HCT116 (cell line): Measurements from ENCODE around the gene CDC45. TPM values are rescaled to one million over a fixed set of nuclear protein-coding genes. Genes with fewer than 3 reads are reported as not detected.

Experiments used
- ATAC-seq: fragments of 200-7000 bp; cut with Tn5 transposase; 2 replicates; pipeline ENCODE4 v1.9.1; 2020; ENCODE audit warnings: mild to moderate bottlenecking, moderate library complexity
- BruUV-seq: library from RNA; stranded (reverse); fragments of 400-500 nt; replicated peaks from 2 replicates; lab custom pipeline; 2021; lab: Mats Ljungman, UMichigan
- CTCF ChIA-PET: fragments of 300-600 bp; sonication (Branson Sonifier 250); formaldehyde crosslinking; loops from one replicate; lab custom pipeline; 2021; ENCODE audit warnings: antibody characterized with exemption; lab: Charles Lee
- POLR2A ChIA-PET: fragments of 300-600, 350-600 bp; sonication (Branson Sonifier 250); formaldehyde crosslinking; loops from one replicate; lab custom pipeline; 2021; ENCODE audit warnings: antibody characterized with exemption; lab: Charles Lee
- RAD21 ChIA-PET, 2 experiments: fragments of 300-600 bp; sonication (Branson Sonifier 250); formaldehyde crosslinking; loops; one replicate each; lab custom pipeline; 2023; ENCODE audit warnings: low total read pairs in 2 of 2; ENCODE audit not compliant: uncharacterized antibody in 2 of 2, unreplicated experiment in 2 of 2, low non-redundant PET in 1 of 2; lab: Charles Lee
- DNase-seq: peaks from one replicate; pipeline ENCODE4 v3.0.0-alpha.2; 2010; ENCODE audit warnings: low read depth, low spot score
- H2AFZ ChIP-seq: fragments of 200-600 bp; shearing (Covaris generic), sonication (generic); 2 replicates; pipeline ENCODE4 v1.6.1; 2017; ENCODE audit warnings: low read depth, mixed run types, mixed read lengths, antibody characterized with exemption, low read length; ENCODE audit not compliant: poor library complexity, severe bottlenecking
- H3K27ac ChIP-seq: 2 replicates; pipeline ENCODE4 v1.5.1; 2012; ENCODE audit warnings: low read depth, low read length
- H3K27me3 ChIP-seq: fragments of 200-600 bp; sonication (generic); 2 replicates; pipeline ENCODE4 v1.6.1; 2016; ENCODE audit warnings: mixed run types, low read length, mixed read lengths; ENCODE audit not compliant: insufficient read depth
- H3K36me3 ChIP-seq, 2 experiments: fragments of 200-500 bp in 1 of 2; fragments of 200-600 bp in 1 of 2; sonication (Bioruptor generic) in 1 of 2; sonication (generic) in 1 of 2; 2 replicates each; pipeline versions ENCODE4 v1.5.1 to v1.6.1; 2014 to 2016; ENCODE audit warnings: low read length in 2 of 2, inconsistent platforms in 1 of 2, mixed read lengths in 1 of 2, mixed run types in 1 of 2; ENCODE audit not compliant: insufficient read depth in 2 of 2, control insufficient read depth in 1 of 2
- H3K4me1 ChIP-seq, 2 experiments: fragments of 200-600 bp in 1 of 2; sonication (generic) in 1 of 2; 2 replicates each; pipeline versions ENCODE4 v1.5.1 to v1.6.1; 2012 to 2017; ENCODE audit warnings: low read length in 2 of 2, inconsistent platforms in 1 of 2, mild to moderate bottlenecking in 1 of 2, mixed read lengths in 1 of 2, mixed run types in 1 of 2, moderate library complexity in 1 of 2; ENCODE audit not compliant: insufficient read depth in 2 of 2, control insufficient read depth in 1 of 2
- H3K4me2 ChIP-seq: fragments of 200-600 bp; sonication (generic); 2 replicates; pipeline ENCODE4 v1.6.1; 2017; ENCODE audit warnings: mixed run types, low read length, mixed read lengths
- H3K4me3 ChIP-seq, 2 experiments: fragments of 200-600 bp in 1 of 2; sonication (generic) in 1 of 2; replicated peaks in 1 of 2; 2 replicates each; pipeline ENCODE4 v1.5.1; 2011 to 2016; ENCODE audit warnings: low read length in 2 of 2, control low read depth in 1 of 2, low read depth in 1 of 2, mild to moderate bottlenecking in 1 of 2, mixed read lengths in 1 of 2, mixed run types in 1 of 2
- H3K79me2 ChIP-seq: fragments of 200-600 bp; sonication (generic); 2 replicates; pipeline ENCODE4 v1.6.1; 2017; ENCODE audit warnings: mild to moderate bottlenecking, mixed run types, low read length, moderate library complexity, mixed read lengths; ENCODE audit not compliant: insufficient read depth
- H3K9ac ChIP-seq: fragments of 200-600 bp; sonication (generic); 2 replicates; pipeline ENCODE4 v1.6.1; 2016; ENCODE audit warnings: low read length, mixed read lengths
- H3K9me2 ChIP-seq: fragments of 200-600 bp; sonication (generic), shearing (Covaris generic); 2 replicates; pipeline ENCODE4 v1.6.1; 2017; ENCODE audit warnings: mixed run types, mild to moderate bottlenecking, moderate library complexity; ENCODE audit not compliant: insufficient read depth
- H3K9me3 ChIP-seq, 2 experiments: fragments of 200-500 bp in 1 of 2; fragments of 200-600 bp in 1 of 2; sonication (Bioruptor generic) in 1 of 2; sonication (generic) in 1 of 2; 2 replicates each; pipeline ENCODE4 v1.6.1; 2014 to 2017; ENCODE audit warnings: low read length in 2 of 2, mixed read lengths in 2 of 2, inconsistent platforms in 1 of 2, low read depth in 1 of 2, mild to moderate bottlenecking in 1 of 2, mixed run types in 1 of 2, moderate library complexity in 1 of 2; ENCODE audit not compliant: control insufficient read depth in 1 of 2, insufficient read depth in 1 of 2
- H4K20me1 ChIP-seq: fragments of 200-600 bp; sonication (generic), shearing (Covaris generic); 2 replicates; pipeline ENCODE4 v1.6.1; 2017; ENCODE audit warnings: mixed run types, mild to moderate bottlenecking, moderate library complexity; ENCODE audit not compliant: insufficient read depth
- CTCF ChIP-seq, 3 experiments: fragments of 200-600 bp in 1 of 3; sonication (generic) in 1 of 3; IDR thresholded peaks in 2 of 3; conservative IDR thresholded peaks in 1 of 3; 2 replicates each; pipeline ENCODE4 v1.5.1; 2012 to 2017; ENCODE audit warnings: low read depth in 2 of 3, low read length in 2 of 3, antibody characterized with exemption in 1 of 3, borderline replicate concordance in 1 of 3, control low read depth in 1 of 3, mild to moderate bottlenecking in 1 of 3, mixed read lengths in 1 of 3, mixed run types in 1 of 3, moderate library complexity in 1 of 3; ENCODE audit not compliant: insufficient read depth in 1 of 3
- EGR1 ChIP-seq: IDR thresholded peaks from 2 replicates; pipeline ENCODE4 v1.6.1; 2012; ENCODE audit warnings: low read depth
- EZH2phosphoT487 ChIP-seq: fragments of 200-600 bp; IDR thresholded peaks from 2 replicates; pipeline ENCODE4 v1.6.1; 2018; ENCODE audit warnings: antibody characterized with exemption, borderline replicate concordance
- JUND ChIP-seq: IDR thresholded peaks from 2 replicates; pipeline ENCODE4 v1.6.1; 2012
- MAX ChIP-seq: IDR thresholded peaks from 2 replicates; pipeline ENCODE4 v1.6.1; 2012
- POLR2AphosphoS5 ChIP-seq: IDR thresholded peaks from 2 replicates; pipeline ENCODE4 v1.6.1; 2011; ENCODE audit warnings: mild to moderate bottlenecking, low read depth, low read length, moderate library complexity
- REST ChIP-seq: IDR thresholded peaks from 2 replicates; pipeline ENCODE4 v1.6.1; 2012; ENCODE audit warnings: low read depth
- SP1 ChIP-seq: IDR thresholded peaks from 2 replicates; pipeline ENCODE4 v1.6.1; 2012; ENCODE audit warnings: low read depth
- TCF7L2 ChIP-seq: IDR thresholded peaks from 2 replicates; pipeline ENCODE4 v1.7.0; 2011; ENCODE audit warnings: borderline replicate concordance, inconsistent platforms; ENCODE audit not compliant: insufficient read depth, insufficient read length; ENCODE audit errors: extremely low read depth
- intact Hi-C: fragments of 100-400 bp; cut with micrococcal nuclease; formaldehyde crosslinking; loops from 2 replicates; pipeline ENCODE4 v1.10.0; 2022
- total RNA-seq: library from RNA; stranded (reverse); gene quantifications from one replicate; pipeline ENCODE4 v1.2.1, GENCODE V29; 2021; ENCODE audit not compliant: unreplicated experiment

CDC45 gene
- total RNA-seq, 1 experiment from 2014 or later = 43.4 TPM

GRCh38 chr22:19479355-19480172, at the start of gene CDC45 (continued):
- no peak for TF ChIP-seq EZH2phosphoT487
- peak; percentile 92 for TF ChIP-seq EGR1
- no peak for TF ChIP-seq TCF7L2
- no peak for TF ChIP-seq JUND
- peak; percentile 52; the same call in 1 of the 2 replicates for TF ChIP-seq POLR2AphosphoS5
- no peak for TF ChIP-seq CTCF (IDR thresholded peaks at IDR 0.05 in 2 of 3, conservative IDR thresholded peaks at IDR 0.05 in 1 of 3; ENCODE audit: borderline replicate concordance in 1 of 3, insufficient read depth in 1 of 3, low read depth in 2 of 3, low read length in 2 of 3)
- peak; percentile 49; the same call in 1 of the 2 replicates for TF ChIP-seq MAX

- peaks cover 83% of the 10 kb centered on the region for H3K79me2 ChIP-seq
- no peak for ATAC-seq
- H2AFZ ChIP-seq = no peak overlapping the region
- H4K20me1 ChIP-seq = no peaks in the 10 kb centered on the region
- peak overlapping the region; percentile 89 for H3K9ac ChIP-seq
- no peaks in the 10 kb centered on the region for H3K27me3 ChIP-seq
- ChIA-PET POLR2A (no interaction called here), RAD21 (no interaction called here), CTCF (no interaction called here)
- H3K27ac ChIP-seq = peak overlapping the region; percentile 98
- H3K9me2 ChIP-seq = no peaks in the 10 kb centered on the region
- no peaks in the 10 kb centered on the region for H3K9me3 ChIP-seq
- intact Hi-C loops = loop anchor here (2.0 kb wide), 1 partner anchor 251 kb away; the partner anchor contains the start of gene SLC25A1
- H3K36me3 ChIP-seq = peaks cover 6 to 7% of the 10 kb centered on the region in 2 experiments; a peak in 3 of 4 replicates
- peak overlapping the region; percentile 92 to 94 for H3K4me3 ChIP-seq
- BruUV-seq = no TSS peak
- H3K4me2 ChIP-seq = peak overlapping the region; percentile 88
- no peak for DNase-seq
- H3K4me1 ChIP-seq = peaks cover 16 to 17% of the 10 kb centered on the region in 2 experiments
- TF ChIP-seq SP1 = no peak
- TF ChIP-seq REST = no peak
These were observed 49.5 kb upstream of the CDC45 start for GRCh38 chr22:19429950-19430889.
